Ishikawa (cell line): Measurements from ENCODE around the gene F2.

Experiments used
- EP300 ChIP-seq: IDR thresholded peaks from 2 replicates; pipeline ENCODE4 v1.6.1; 2012; ENCODE audit warnings: borderline replicate concordance
- NFIC ChIP-seq: IDR thresholded peaks from 2 replicates; pipeline ENCODE4 v1.6.1; 2012
- RAD21 ChIP-seq: IDR thresholded peaks from 2 replicates; pipeline ENCODE4 v1.6.1; 2012; ENCODE audit warnings: low read depth
- REST ChIP-seq: IDR thresholded peaks from 2 replicates; pipeline ENCODE4 v1.6.1; 2012; ENCODE audit warnings: low read depth, mild to moderate bottlenecking
- TAF1 ChIP-seq: IDR thresholded peaks from 2 replicates; pipeline ENCODE4 v1.6.1; 2012; ENCODE audit warnings: low read depth, mild to moderate bottlenecking
- TCF12 ChIP-seq: IDR thresholded peaks from 2 replicates; pipeline ENCODE4 v1.6.1; 2012; ENCODE audit warnings: low read depth
- USF1 ChIP-seq: IDR thresholded peaks from 2 replicates; pipeline ENCODE4 v1.6.1; 2012

GRCh38 chr11:46696212-46696558 is 22.8 kb upstream of the F2 start:
- no peak for TF ChIP-seq REST
- TF ChIP-seq TAF1: no peak
- TF ChIP-seq EP300: no peak
- TF ChIP-seq NFIC: no peak
- no peak for TF ChIP-seq TCF12
- TF ChIP-seq USF1: no peak
- TF ChIP-seq RAD21: no peak
